ENCODE results near the gene HEBP2.

The HEBP2 gene, protein sequence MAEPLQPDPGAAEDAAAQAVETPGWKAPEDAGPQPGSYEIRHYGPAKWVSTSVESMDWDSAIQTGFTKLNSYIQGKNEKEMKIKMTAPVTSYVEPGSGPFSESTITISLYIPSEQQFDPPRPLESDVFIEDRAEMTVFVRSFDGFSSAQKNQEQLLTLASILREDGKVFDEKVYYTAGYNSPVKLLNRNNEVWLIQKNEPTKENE

DNA sequence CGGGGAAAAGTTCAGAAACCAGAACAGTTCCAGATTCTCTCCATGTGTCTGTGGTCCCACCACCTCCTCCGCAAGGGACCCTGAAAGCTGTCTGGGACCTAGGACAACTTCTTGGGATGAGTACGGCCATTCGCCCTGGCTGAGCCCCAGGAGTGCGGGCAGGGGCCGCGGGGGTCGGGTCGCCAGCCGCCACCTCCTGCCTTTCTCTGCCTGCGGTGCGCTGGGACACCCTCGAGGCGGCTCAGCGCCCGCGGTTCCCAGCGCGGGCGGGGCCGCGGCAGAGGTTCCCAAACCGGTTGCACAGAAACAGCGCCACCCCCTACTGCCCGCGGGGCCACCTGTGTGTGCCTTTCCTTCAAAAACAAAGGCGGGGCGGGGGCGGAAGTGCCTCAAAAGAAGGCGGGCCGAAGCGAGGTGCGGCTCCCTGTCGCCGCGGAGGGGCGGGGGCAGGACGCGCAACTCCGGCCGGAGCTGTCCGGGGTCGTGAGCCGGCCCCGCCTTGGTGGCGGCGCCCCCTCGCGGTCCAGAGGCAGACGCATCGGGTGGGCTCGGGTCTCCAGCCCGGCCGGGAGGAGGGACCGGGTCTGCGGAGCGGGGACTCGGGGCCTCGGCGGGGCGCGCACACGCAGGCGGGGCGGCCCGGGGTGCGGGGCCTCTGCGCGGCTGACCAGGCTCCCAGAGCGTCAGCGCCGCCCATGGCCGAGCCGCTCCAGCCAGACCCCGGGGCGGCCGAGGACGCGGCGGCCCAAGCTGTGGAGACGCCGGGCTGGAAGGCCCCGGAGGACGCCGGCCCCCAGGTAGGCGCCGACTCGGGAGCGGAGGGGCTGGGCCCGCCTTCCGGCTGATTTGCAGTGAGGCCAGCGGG lies at the start of gene HEBP2:
HEBP2 (plus strand) TSS at position 423 of the 865 bp plus-strand sequence; CDS start at position 696, 273 bp downstream.
- TF ChIP-seq, protein P1, sequence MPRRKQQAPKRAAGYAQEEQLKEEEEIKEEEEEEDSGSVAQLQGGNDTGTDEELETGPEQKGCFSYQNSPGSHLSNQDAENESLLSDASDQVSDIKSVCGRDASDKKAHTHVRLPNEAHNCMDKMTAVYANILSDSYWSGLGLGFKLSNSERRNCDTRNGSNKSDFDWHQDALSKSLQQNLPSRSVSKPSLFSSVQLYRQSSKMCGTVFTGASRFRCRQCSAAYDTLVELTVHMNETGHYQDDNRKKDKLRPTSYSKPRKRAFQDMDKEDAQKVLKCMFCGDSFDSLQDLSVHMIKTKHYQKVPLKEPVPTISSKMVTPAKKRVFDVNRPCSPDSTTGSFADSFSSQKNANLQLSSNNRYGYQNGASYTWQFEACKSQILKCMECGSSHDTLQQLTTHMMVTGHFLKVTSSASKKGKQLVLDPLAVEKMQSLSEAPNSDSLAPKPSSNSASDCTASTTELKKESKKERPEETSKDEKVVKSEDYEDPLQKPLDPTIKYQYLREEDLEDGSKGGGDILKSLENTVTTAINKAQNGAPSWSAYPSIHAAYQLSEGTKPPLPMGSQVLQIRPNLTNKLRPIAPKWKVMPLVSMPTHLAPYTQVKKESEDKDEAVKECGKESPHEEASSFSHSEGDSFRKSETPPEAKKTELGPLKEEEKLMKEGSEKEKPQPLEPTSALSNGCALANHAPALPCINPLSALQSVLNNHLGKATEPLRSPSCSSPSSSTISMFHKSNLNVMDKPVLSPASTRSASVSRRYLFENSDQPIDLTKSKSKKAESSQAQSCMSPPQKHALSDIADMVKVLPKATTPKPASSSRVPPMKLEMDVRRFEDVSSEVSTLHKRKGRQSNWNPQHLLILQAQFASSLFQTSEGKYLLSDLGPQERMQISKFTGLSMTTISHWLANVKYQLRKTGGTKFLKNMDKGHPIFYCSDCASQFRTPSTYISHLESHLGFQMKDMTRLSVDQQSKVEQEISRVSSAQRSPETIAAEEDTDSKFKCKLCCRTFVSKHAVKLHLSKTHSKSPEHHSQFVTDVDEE (CRISPR knock-in tag; IDR thresholded peaks at IDR 0.05) = no peak
- TF ChIP-seq TOX (CRISPR knock-in tag; IDR thresholded peaks at IDR 0.05; ENCODE audit: borderline replicate concordance) = no peak
- TF ChIP-seq SNAI2 (CRISPR knock-in tag; IDR thresholded peaks at IDR 0.05) = no peak
- TF ChIP-seq CSDC2 (CRISPR knock-in tag; IDR thresholded peaks at IDR 0.05) = 0 out of 2 replicates have a peak, but pooled peaks have one; percentile 50
- peak; percentile 87 for ATAC-seq

GRCh38 chr6:138357928-138358327 lies 46.1 kb upstream of the HEBP2 start:
- TF ChIP-seq, protein P1 (CRISPR knock-in tag; IDR thresholded peaks at IDR 0.05) = no peak
- no peak for TF ChIP-seq BACH2 (CRISPR knock-in tag; IDR thresholded peaks at IDR 0.05; ENCODE audit: borderline replicate concordance)
- TF ChIP-seq CREB5 (CRISPR knock-in tag; IDR thresholded peaks at IDR 0.05; ENCODE audit: low read depth) = no peak
- TF ChIP-seq ARNTL (CRISPR knock-in tag; IDR thresholded peaks at IDR 0.05; ENCODE audit: borderline replicate concordance, low read depth) = no peak
- no peak for TF ChIP-seq ZNF8 (CRISPR knock-in tag; IDR thresholded peaks at IDR 0.05)
- no peak for TF ChIP-seq CSDC2 (CRISPR knock-in tag; IDR thresholded peaks at IDR 0.05)
- TF ChIP-seq PPARA (CRISPR knock-in tag; IDR thresholded peaks at IDR 0.05; ENCODE audit: borderline replicate concordance) = no peak
- TF ChIP-seq GLIS3 (CRISPR knock-in tag; IDR thresholded peaks at IDR 0.05) = no peak
- no peak for TF ChIP-seq ZC3H10 (CRISPR knock-in tag; IDR thresholded peaks at IDR 0.05)
- no peak for TF ChIP-seq OSR1 (CRISPR knock-in tag; IDR thresholded peaks at IDR 0.05)
- no peak for TF ChIP-seq CSRNP3 (CRISPR knock-in tag; IDR thresholded peaks at IDR 0.05)
- TF ChIP-seq PATZ1 (CRISPR knock-in tag; IDR thresholded peaks at IDR 0.05; ENCODE audit: borderline replicate concordance) = no peak
- TF ChIP-seq ZNF70 (CRISPR knock-in tag; IDR thresholded peaks at IDR 0.05) = no peak
- no peak for TF ChIP-seq SNAI2 (CRISPR knock-in tag; IDR thresholded peaks at IDR 0.05)
- no peak for TF ChIP-seq TCF4 (CRISPR knock-in tag; IDR thresholded peaks at IDR 0.05; ENCODE audit: borderline replicate concordance)
- no peak for TF ChIP-seq TOX (CRISPR knock-in tag; IDR thresholded peaks at IDR 0.05; ENCODE audit: borderline replicate concordance)
- TF ChIP-seq ZNF565 (CRISPR knock-in tag; conservative IDR thresholded peaks at IDR 0.05; ENCODE audit: low read depth) = no peak
- no peak for ATAC-seq

Measured in SK-N-SH treated with all-trans-retinoic acid at 6 μM for 48 hours (cell line).